NT2/D1 (cell line): Measurements from ENCODE around the gene MACIR.

Source experiments
- SUZ12 ChIP-seq: IDR thresholded peaks from 2 replicates; pipeline ENCODE4 v1.6.1; 2011; ENCODE audit not compliant: insufficient read length, insufficient read depth; ENCODE audit errors: extremely low read depth
- YY1 ChIP-seq: IDR thresholded peaks from 2 replicates; pipeline ENCODE4 v1.6.1; 2011; ENCODE audit not compliant: insufficient read length, insufficient read depth
- ZNF274 ChIP-seq: IDR thresholded peaks from 2 replicates; pipeline ENCODE4 v1.6.1; 2011; ENCODE audit warnings: mild to moderate bottlenecking, low read depth, low read length

DNA sequence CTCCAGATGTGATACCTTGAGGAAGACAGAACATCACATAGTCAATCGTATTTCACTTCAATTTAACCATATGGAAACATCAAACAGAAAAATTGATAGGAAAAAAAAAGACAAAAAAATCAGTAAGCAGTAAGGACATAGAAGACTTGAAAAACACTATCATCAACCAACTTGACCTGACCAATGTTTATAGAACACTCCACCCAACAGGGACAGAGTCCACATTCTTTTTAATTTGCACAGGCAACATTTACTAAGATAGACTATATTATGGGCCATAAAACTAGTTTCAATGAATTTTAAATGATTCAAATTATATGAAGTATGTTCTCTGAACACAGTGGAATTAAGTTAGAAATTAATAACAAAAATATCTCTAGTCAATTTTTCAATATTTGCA is 20.8 kb upstream of the MACIR start:
- TF ChIP-seq YY1 (no peak), SUZ12 (no peak), ZNF274 (no peak)
